ENCODE measurements around the gene INPP4A. TPM values are rescaled to one million over a fixed set of nuclear protein-coding genes. Genes with fewer than 3 reads are reported as not detected.

The INPP4A gene
- total and polyA plus RNA-seq, 2 of the 13 experiments (the other 11 are each of a cell fraction or from before 2014, with no cell fraction given), result 10.1 to 10.9 TPM

- TF ChIP-seq NONO (IDR thresholded peaks at IDR 0.05), result no peak
- peak; percentile 98 for TF ChIP-seq NONO (CRISPR knock-in tag; conservative IDR thresholded peaks at IDR 0.05)
- peak; percentile 91 for TF ChIP-seq ZNF678 (CRISPR knock-in tag; IDR thresholded peaks at IDR 0.05)
- TF ChIP-seq, protein P1, sequence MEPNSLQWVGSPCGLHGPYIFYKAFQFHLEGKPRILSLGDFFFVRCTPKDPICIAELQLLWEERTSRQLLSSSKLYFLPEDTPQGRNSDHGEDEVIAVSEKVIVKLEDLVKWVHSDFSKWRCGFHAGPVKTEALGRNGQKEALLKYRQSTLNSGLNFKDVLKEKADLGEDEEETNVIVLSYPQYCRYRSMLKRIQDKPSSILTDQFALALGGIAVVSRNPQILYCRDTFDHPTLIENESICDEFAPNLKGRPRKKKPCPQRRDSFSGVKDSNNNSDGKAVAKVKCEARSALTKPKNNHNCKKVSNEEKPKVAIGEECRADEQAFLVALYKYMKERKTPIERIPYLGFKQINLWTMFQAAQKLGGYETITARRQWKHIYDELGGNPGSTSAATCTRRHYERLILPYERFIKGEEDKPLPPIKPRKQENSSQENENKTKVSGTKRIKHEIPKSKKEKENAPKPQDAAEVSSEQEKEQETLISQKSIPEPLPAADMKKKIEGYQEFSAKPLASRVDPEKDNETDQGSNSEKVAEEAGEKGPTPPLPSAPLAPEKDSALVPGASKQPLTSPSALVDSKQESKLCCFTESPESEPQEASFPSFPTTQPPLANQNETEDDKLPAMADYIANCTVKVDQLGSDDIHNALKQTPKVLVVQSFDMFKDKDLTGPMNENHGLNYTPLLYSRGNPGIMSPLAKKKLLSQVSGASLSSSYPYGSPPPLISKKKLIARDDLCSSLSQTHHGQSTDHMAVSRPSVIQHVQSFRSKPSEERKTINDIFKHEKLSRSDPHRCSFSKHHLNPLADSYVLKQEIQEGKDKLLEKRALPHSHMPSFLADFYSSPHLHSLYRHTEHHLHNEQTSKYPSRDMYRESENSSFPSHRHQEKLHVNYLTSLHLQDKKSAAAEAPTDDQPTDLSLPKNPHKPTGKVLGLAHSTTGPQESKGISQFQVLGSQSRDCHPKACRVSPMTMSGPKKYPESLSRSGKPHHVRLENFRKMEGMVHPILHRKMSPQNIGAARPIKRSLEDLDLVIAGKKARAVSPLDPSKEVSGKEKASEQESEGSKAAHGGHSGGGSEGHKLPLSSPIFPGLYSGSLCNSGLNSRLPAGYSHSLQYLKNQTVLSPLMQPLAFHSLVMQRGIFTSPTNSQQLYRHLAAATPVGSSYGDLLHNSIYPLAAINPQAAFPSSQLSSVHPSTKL (CRISPR knock-in tag; IDR thresholded peaks at IDR 0.05), result peak; percentile 80
- TF ChIP-seq HOMEZ (CRISPR knock-in tag; IDR thresholded peaks at IDR 0.05; ENCODE audit: low read depth), result peak; percentile 47; the same call in 1 of the 2 replicates
- TF ChIP-seq, protein P2, sequence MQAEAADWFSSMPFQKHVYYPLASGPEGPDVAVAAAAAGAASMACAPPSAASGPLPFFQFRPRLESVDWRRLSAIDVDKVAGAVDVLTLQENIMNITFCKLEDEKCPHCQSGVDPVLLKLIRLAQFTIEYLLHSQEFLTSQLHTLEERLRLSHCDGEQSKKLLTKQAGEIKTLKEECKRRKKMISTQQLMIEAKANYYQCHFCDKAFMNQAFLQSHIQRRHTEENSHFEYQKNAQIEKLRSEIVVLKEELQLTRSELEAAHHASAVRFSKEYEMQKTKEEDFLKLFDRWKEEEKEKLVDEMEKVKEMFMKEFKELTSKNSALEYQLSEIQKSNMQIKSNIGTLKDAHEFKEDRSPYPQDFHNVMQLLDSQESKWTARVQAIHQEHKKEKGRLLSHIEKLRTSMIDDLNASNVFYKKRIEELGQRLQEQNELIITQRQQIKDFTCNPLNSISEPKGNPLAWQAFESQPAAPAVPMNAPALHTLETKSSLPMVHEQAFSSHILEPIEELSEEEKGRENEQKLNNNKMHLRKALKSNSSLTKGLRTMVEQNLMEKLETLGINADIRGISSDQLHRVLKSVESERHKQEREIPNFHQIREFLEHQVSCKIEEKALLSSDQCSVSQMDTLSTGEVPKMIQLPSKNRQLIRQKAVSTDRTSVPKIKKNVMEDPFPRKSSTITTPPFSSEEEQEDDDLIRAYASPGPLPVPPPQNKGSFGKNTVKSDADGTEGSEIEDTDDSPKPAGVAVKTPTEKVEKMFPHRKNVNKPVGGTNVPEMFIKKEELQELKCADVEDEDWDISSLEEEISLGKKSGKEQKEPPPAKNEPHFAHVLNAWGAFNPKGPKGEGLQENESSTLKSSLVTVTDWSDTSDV (CRISPR knock-in tag; IDR thresholded peaks at IDR 0.05), result peak; percentile 99
- peak; percentile 79 for TF ChIP-seq TFE3 (CRISPR knock-in tag; IDR thresholded peaks at IDR 0.05)
- TF ChIP-seq, protein P3, sequence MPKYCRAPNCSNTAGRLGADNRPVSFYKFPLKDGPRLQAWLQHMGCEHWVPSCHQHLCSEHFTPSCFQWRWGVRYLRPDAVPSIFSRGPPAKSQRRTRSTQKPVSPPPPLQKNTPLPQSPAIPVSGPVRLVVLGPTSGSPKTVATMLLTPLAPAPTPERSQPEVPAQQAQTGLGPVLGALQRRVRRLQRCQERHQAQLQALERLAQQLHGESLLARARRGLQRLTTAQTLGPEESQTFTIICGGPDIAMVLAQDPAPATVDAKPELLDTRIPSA (CRISPR knock-in tag; IDR thresholded peaks at IDR 0.05; ENCODE audit: borderline replicate concordance), result peak; percentile 85
- TF ChIP-seq PHF21A (CRISPR knock-in tag; IDR thresholded peaks at IDR 0.05), result peak; percentile 83; the same call in 1 of the 2 replicates
- TF ChIP-seq SOX5 (CRISPR knock-in tag; IDR thresholded peaks at IDR 0.05; ENCODE audit: borderline replicate concordance), result 0 out of 2 replicates have a peak, but pooled peaks have one; percentile 47
- TF ChIP-seq, protein P4, sequence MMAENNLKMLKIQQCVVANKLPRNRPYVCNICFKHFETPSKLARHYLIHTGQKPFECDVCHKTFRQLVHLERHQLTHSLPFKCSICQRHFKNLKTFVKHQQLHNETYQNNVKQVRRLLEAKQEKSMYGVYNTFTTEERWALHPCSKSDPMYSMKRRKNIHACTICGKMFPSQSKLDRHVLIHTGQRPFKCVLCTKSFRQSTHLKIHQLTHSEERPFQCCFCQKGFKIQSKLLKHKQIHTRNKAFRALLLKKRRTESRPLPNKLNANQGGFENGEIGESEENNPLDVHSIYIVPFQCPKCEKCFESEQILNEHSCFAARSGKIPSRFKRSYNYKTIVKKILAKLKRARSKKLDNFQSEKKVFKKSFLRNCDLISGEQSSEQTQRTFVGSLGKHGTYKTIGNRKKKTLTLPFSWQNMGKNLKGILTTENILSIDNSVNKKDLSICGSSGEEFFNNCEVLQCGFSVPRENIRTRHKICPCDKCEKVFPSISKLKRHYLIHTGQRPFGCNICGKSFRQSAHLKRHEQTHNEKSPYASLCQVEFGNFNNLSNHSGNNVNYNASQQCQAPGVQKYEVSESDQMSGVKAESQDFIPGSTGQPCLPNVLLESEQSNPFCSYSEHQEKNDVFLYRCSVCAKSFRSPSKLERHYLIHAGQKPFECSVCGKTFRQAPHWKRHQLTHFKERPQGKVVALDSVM (CRISPR knock-in tag; IDR thresholded peaks at IDR 0.05), result peak; percentile 78
- no peak for TF ChIP-seq HDAC6 (IDR thresholded peaks at IDR 0.05; ENCODE audit: low read depth, low read length)
- TF ChIP-seq ZNF331 (CRISPR knock-in tag; IDR thresholded peaks at IDR 0.05), result peak; percentile 94
- peak; percentile 98 for TF ChIP-seq ZNF33A (CRISPR knock-in tag; IDR thresholded peaks at IDR 0.05; ENCODE audit: borderline replicate concordance)
- TF ChIP-seq PAF1 (CRISPR knock-in tag; IDR thresholded peaks at IDR 0.05), result no peak
- peak; percentile 31; the same call in 1 of the 2 replicates for TF ChIP-seq RCOR2 (CRISPR knock-in tag; IDR thresholded peaks at IDR 0.05)
These were observed 163.7 kb downstream of the INPP4A start, which contains the start of the genes COA5 and UNC50 (continued) for GRCh38 chr2:98608116-98608961.
